K562 (cell line): Measurements from ENCODE around the gene MVD. TPM values are rescaled to one million over a fixed set of nuclear protein-coding genes. Genes with fewer than 3 reads are reported as not detected.

Source experiments
- C11orf30 ChIP-seq: fragments of 450-650 bp; IDR thresholded peaks from 2 replicates; pipeline ENCODE4 v1.6.1; 2016; ENCODE audit warnings: low read depth, mild to moderate bottlenecking
- DIDO1 ChIP-seq: fragments of 450-650 bp; IDR thresholded peaks from 2 replicates; pipeline ENCODE4 v1.6.1; 2016; ENCODE audit warnings: low read depth, missing biosample characterization, missing genetic modification characterization
- ELF4 ChIP-seq: fragments of 450-650 bp; formaldehyde crosslinking; IDR thresholded peaks from 2 replicates; pipeline ENCODE4 v1.4.0; 2022; ENCODE audit warnings: missing genetic modification characterization
- ETS2 ChIP-seq: IDR thresholded peaks from 2 replicates; pipeline ENCODE4 v1.6.1; 2016; ENCODE audit warnings: borderline replicate concordance, missing genetic modification characterization, mild to moderate bottlenecking, moderate library complexity, missing compliant biosample characterization; ENCODE audit not compliant: poor library complexity, severe bottlenecking
- ETV1 ChIP-seq: fragments of 450-650 bp; conservative IDR thresholded peaks from 2 replicates; pipeline ENCODE4 v1.6.1; 2016; ENCODE audit warnings: missing genetic modification characterization, control low read depth, low read depth, missing compliant biosample characterization
- KAT8 ChIP-seq: fragments of 450-650 bp; IDR thresholded peaks from 2 replicates; pipeline ENCODE4 v1.6.1; 2016; ENCODE audit warnings: low read depth, mild to moderate bottlenecking
- LARP7 ChIP-seq: fragments of 450-650 bp; IDR thresholded peaks from 2 replicates; pipeline ENCODE4 v1.6.1; 2016
- LEF1 ChIP-seq: fragments of 450-650 bp; IDR thresholded peaks from 2 replicates; pipeline ENCODE4 v1.6.1; 2016; ENCODE audit warnings: mild to moderate bottlenecking
- POLR2G ChIP-seq: fragments of 200-400 bp; formaldehyde crosslinking; IDR thresholded peaks from 2 replicates; pipeline ENCODE4 v1.6.1; 2017; ENCODE audit warnings: low read depth, mild to moderate bottlenecking, antibody characterized with exemption, low read length, moderate library complexity
- PTTG1 ChIP-seq: fragments of 450-650 bp; IDR thresholded peaks from 2 replicates; pipeline ENCODE4 v1.6.1; 2016; ENCODE audit warnings: low read depth, mild to moderate bottlenecking, missing genetic modification characterization, missing compliant biosample characterization
- RBM17 ChIP-seq: fragments of 200-400 bp; formaldehyde crosslinking; IDR thresholded peaks from 2 replicates; pipeline ENCODE4 v1.6.1; 2017; ENCODE audit warnings: low read depth, mild to moderate bottlenecking, low read length, borderline replicate concordance
- SREBF2 ChIP-seq: sonication (generic); formaldehyde crosslinking; IDR thresholded peaks from 2 replicates; pipeline ENCODE4 v1.4.0; 2020; ENCODE audit warnings: mild to moderate bottlenecking, missing genetic modification reagents
- U2AF1 ChIP-seq: fragments of 200-400 bp; formaldehyde crosslinking; optimal IDR thresholded peaks from 2 replicates; pipeline ENCODE3; 2017; ENCODE audit warnings: mild to moderate bottlenecking, low read depth, low read length, moderate library complexity
- ZFPM2 ChIP-seq: fragments of 250-450 bp; sonication (Bioruptor Pico); IDR thresholded peaks from 2 replicates; pipeline ENCODE4 v1.5.1; 2022; ENCODE audit warnings: mild to moderate bottlenecking
- ZNF184 ChIP-seq: sonication (generic); formaldehyde crosslinking; IDR thresholded peaks from 2 replicates; pipeline ENCODE4 v1.5.0; 2020; ENCODE audit warnings: missing genetic modification reagents
- ZNF696 ChIP-seq: fragments of 250-450 bp; sonication (Bioruptor Pico); conservative IDR thresholded peaks from 2 replicates; pipeline ENCODE4 v1.4.0; 2020; ENCODE audit warnings: mild to moderate bottlenecking, moderate library complexity
- ZNF766 ChIP-seq: fragments of 200-800 bp; sonication (Bioruptor generic); conservative IDR thresholded peaks from 2 replicates; pipeline ENCODE4 v1.6.1; 2016; ENCODE audit warnings: missing genetic modification characterization, missing compliant biosample characterization
- ZNF780A ChIP-seq: fragments of 250-450 bp; sonication (Bioruptor Pico); IDR thresholded peaks from 2 replicates; pipeline ENCODE4 v1.5.0; 2021; ENCODE audit warnings: mild to moderate bottlenecking
- polyA plus RNA-seq, 8 experiments: library from polyadenylated mRNA; depleted of rRNA in 4 of 8; stranded (reverse) in 5 of 8; unstranded in 3 of 8; fragments of >200 nt; fragmentation: Nextera tagmentation in 2 of 8; fragmentation: Illumina TruSeq in 1 of 8; extraction: Ambion mirVana in 2 of 8; extraction: Trizol in 1 of 8; gene quantifications; 2 replicates each; pipeline versions ENCODE4 v1.2.1 to v1.2.3, GENCODE V29; 2011 to 2014; ENCODE audit warnings: inconsistent platforms in 1 of 8, missing spikeins in 1 of 8
- total RNA-seq, 7 experiments: library from RNA; depleted of rRNA in 6 of 7; stranded (reverse); fragments of >200 nt in 6 of 7; fragmentation: Illumina TruSeq in 2 of 7; extraction: Trizol in 2 of 7; gene quantifications; 2 replicates each; pipeline versions ENCODE4 v1.2.1 to v1.2.3, GENCODE V29; 2011 to 2021; ENCODE audit warnings: low replicate concordance in 1 of 7
- TF ChIP-seq, protein P1 (sequence below): fragments of 250-450 bp; sonication (Bioruptor Pico); IDR thresholded peaks from 2 replicates; pipeline ENCODE4 v1.4.0; 2020
- TF ChIP-seq, protein P2 (sequence below): fragments of 450-650 bp; formaldehyde crosslinking; IDR thresholded peaks from 2 replicates; pipeline ENCODE4 v1.4.0; 2020; ENCODE audit warnings: mild to moderate bottlenecking, moderate library complexity
- TF ChIP-seq, protein P3 (sequence below): fragments of 450-650 bp; IDR thresholded peaks from 2 replicates; pipeline ENCODE4 v1.6.1; 2016; ENCODE audit warnings: borderline replicate concordance
- TF ChIP-seq, protein P4 (sequence below): sonication (generic); formaldehyde crosslinking; IDR thresholded peaks from 2 replicates; pipeline ENCODE4 v1.8.0; 2023; ENCODE audit warnings: mild to moderate bottlenecking, missing genetic modification reagents
- TF ChIP-seq, protein P5 (sequence below): fragments of 250-450 bp; sonication (Bioruptor Pico); IDR thresholded peaks from 2 replicates; pipeline ENCODE4 v1.8.0; 2021; ENCODE audit warnings: borderline replicate concordance, mild to moderate bottlenecking, moderate library complexity; ENCODE audit not compliant: poor library complexity, severe bottlenecking

The MVD gene
- total and polyA plus RNA-seq, 9 of the 15 experiments (the other 6 are each of a cell fraction or from before 2014, with no cell fraction given), result 12.2 to 141 (median 45.3) TPM

DNA sequence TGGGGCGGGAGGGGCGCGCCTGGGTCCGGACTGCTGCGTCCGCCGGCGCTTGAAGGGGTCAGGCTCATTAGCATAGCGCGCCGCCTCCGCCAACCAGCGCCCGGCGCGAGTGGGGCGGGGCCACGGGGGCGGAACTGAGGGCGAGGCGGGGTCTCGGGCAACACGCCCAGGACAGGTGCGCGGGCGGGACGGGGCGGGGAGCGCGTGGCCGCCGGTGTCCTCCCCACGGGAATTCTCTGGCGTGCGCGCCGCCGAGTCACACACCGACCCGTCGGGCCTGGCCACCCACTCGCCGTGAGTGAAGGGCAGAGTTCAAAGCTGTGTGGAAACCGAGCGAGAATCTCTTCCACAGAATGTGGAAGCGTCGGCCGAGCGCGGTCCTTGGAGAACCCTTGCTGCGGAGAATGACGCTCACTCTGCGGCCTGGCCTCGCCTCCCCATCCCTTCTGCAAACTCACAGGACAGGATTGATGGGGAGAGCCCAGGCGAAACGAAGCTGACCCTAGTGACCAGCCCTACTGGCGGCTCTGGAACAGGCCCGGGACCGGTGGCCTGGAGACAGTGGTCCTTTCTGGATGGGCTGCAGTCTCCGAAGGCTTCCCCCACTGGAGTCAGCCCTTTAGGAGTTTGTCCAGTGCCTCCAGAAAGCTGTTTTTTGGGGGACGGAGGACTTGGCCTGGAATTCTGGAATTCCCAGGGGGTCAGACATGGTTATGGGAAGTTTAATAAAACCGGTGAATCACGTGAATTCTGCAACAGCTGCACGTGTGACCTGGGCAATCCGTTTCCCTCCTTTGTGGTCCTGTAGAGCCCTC lies 23.8 kb upstream of the MVD start, which contains the start of gene SNAI3 (continued):
- TF ChIP-seq, protein P1, sequence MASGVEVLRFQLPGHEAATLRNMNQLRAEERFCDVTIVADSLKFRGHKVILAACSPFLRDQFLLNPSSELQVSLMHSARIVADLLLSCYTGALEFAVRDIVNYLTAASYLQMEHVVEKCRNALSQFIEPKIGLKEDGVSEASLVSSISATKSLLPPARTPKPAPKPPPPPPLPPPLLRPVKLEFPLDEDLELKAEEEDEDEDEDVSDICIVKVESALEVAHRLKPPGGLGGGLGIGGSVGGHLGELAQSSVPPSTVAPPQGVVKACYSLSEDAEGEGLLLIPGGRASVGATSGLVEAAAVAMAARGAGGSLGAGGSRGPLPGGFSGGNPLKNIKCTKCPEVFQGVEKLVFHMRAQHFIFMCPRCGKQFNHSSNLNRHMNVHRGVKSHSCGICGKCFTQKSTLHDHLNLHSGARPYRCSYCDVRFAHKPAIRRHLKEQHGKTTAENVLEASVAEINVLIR (CRISPR knock-in tag), result no peak
- TF ChIP-seq LARP7, result no peak
- no peak for TF ChIP-seq ZNF184
- TF ChIP-seq, protein P2, sequence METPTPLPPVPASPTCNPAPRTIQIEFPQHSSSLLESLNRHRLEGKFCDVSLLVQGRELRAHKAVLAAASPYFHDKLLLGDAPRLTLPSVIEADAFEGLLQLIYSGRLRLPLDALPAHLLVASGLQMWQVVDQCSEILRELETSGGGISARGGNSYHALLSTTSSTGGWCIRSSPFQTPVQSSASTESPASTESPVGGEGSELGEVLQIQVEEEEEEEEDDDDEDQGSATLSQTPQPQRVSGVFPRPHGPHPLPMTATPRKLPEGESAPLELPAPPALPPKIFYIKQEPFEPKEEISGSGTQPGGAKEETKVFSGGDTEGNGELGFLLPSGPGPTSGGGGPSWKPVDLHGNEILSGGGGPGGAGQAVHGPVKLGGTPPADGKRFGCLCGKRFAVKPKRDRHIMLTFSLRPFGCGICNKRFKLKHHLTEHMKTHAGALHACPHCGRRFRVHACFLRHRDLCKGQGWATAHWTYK (CRISPR knock-in tag), result no peak
- peak; percentile 73; the same call in 1 of the 2 replicates for TF ChIP-seq POLR2G
- no peak for TF ChIP-seq ZNF766 (CRISPR knock-in tag)
- no peak for TF ChIP-seq ETV1 (tag)
- TF ChIP-seq DIDO1 (tag), result no peak
- TF ChIP-seq U2AF1, result no peak
- no peak for TF ChIP-seq ETS2
- TF ChIP-seq, protein P3, sequence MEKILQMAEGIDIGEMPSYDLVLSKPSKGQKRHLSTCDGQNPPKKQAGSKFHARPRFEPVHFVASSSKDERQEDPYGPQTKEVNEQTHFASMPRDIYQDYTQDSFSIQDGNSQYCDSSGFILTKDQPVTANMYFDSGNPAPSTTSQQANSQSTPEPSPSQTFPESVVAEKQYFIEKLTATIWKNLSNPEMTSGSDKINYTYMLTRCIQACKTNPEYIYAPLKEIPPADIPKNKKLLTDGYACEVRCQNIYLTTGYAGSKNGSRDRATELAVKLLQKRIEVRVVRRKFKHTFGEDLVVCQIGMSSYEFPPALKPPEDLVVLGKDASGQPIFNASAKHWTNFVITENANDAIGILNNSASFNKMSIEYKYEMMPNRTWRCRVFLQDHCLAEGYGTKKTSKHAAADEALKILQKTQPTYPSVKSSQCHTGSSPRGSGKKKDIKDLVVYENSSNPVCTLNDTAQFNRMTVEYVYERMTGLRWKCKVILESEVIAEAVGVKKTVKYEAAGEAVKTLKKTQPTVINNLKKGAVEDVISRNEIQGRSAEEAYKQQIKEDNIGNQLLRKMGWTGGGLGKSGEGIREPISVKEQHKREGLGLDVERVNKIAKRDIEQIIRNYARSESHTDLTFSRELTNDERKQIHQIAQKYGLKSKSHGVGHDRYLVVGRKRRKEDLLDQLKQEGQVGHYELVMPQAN, result 0 out of 2 replicates have a peak, but pooled peaks have one; percentile 14
- TF ChIP-seq, protein P4, sequence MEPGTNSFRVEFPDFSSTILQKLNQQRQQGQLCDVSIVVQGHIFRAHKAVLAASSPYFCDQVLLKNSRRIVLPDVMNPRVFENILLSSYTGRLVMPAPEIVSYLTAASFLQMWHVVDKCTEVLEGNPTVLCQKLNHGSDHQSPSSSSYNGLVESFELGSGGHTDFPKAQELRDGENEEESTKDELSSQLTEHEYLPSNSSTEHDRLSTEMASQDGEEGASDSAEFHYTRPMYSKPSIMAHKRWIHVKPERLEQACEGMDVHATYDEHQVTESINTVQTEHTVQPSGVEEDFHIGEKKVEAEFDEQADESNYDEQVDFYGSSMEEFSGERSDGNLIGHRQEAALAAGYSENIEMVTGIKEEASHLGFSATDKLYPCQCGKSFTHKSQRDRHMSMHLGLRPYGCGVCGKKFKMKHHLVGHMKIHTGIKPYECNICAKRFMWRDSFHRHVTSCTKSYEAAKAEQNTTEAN (CRISPR knock-in tag), result no peak
- TF ChIP-seq LEF1, result no peak
- no peak for TF ChIP-seq PTTG1 (tag)
- TF ChIP-seq ZNF696 (CRISPR knock-in tag), result no peak
- no peak for TF ChIP-seq ZFPM2 (CRISPR knock-in tag)
- no peak for TF ChIP-seq ELF4 (CRISPR knock-in tag)
- TF ChIP-seq RBM17, result no peak
- no peak for TF ChIP-seq ZNF780A (CRISPR knock-in tag)
- no peak for TF ChIP-seq SREBF2 (CRISPR knock-in tag)
- TF ChIP-seq KAT8, result no peak
- TF ChIP-seq, protein P5, sequence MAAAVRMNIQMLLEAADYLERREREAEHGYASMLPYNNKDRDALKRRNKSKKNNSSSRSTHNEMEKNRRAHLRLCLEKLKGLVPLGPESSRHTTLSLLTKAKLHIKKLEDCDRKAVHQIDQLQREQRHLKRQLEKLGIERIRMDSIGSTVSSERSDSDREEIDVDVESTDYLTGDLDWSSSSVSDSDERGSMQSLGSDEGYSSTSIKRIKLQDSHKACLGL (CRISPR knock-in tag), result no peak
- no peak for TF ChIP-seq C11orf30
